Peyer's patch (tissue), 4 donors: ENCODE measurements around the gene OR10A4.

Source experiments
- POLR2A ChIP-seq, 2 donors: fragments of 450-650 bp; IDR thresholded peaks; one replicate each; pipeline ENCODE4 v1.5.1; 2017; ENCODE audit warnings: antibody characterized with exemption in 2 of 2, mild to moderate bottlenecking in 2 of 2, moderate library complexity in 2 of 2
- TF ChIP-seq, protein P1 (sequence below), 6 experiments: fragments of 450-650 bp in 4 of 6; fragments of 200-600 bp in 2 of 6; sonication (generic) in 1 of 6; IDR thresholded peaks; one replicate each; pipeline ENCODE4 v1.5.1; 2017 to 2019; ENCODE audit warnings: antibody characterized with exemption in 6 of 6, mild to moderate bottlenecking in 3 of 6, moderate library complexity in 1 of 6

DNA sequence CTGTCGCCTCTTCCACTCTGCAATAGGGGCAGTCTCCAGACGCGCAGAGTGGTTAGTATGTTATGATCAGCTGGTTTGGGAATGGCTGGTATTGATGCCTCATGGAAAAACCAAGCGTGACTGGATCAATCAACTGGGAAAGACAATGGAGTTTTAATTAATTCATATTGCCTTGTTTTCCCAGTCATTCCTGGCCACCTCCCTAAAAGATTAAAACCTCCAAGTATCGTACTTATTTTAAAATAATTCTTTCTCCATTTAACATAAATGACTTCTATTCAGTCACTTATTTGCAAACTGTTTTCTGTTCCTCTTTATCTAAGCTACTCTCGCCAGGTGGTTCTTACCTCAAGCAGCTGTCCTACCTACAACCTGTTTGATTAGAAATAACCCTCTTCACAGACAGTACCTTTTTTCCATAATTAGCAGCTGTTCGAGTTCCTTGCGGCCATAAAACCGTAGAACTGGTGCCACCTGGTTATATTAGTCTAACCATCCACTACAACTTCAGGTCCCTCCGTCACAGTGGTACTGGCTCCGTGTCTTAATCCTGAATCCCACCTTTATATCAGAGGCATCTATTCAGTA lies 50.7 kb downstream of the OR10A4 start:
- TF ChIP-seq, protein P1, sequence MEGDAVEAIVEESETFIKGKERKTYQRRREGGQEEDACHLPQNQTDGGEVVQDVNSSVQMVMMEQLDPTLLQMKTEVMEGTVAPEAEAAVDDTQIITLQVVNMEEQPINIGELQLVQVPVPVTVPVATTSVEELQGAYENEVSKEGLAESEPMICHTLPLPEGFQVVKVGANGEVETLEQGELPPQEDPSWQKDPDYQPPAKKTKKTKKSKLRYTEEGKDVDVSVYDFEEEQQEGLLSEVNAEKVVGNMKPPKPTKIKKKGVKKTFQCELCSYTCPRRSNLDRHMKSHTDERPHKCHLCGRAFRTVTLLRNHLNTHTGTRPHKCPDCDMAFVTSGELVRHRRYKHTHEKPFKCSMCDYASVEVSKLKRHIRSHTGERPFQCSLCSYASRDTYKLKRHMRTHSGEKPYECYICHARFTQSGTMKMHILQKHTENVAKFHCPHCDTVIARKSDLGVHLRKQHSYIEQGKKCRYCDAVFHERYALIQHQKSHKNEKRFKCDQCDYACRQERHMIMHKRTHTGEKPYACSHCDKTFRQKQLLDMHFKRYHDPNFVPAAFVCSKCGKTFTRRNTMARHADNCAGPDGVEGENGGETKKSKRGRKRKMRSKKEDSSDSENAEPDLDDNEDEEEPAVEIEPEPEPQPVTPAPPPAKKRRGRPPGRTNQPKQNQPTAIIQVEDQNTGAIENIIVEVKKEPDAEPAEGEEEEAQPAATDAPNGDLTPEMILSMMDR (IDR thresholded peaks at IDR 0.05), result no peak
- no peak for TF ChIP-seq POLR2A (IDR thresholded peaks at IDR 0.05)
